22Rv1 (cell line): Measurements from ENCODE around the gene UGGT2.
"Not testable (repeated sequence)": the region's sequence is repeated elsewhere in the genome, so short reads cannot be mapped to it uniquely, and the experiment has no call there.

Source experiments
- H3K27ac ChIP-seq: fragments of 450-650 bp; 2 replicates; pipeline ENCODE4 v1.5.1; 2017
- CTCF ChIP-seq: fragments of 450-650 bp; IDR thresholded peaks from 2 replicates; pipeline ENCODE4 v1.5.1; 2017; ENCODE audit warnings: mild to moderate bottlenecking
- ZFX ChIP-seq: fragments of 450-650 bp; IDR thresholded peaks from 2 replicates; pipeline ENCODE4 v1.6.1; 2017; ENCODE audit warnings: antibody characterized with exemption, borderline replicate concordance

Gene UGGT2

GRCh38 chr13:95793018-95793555 is 260.1 kb downstream of the UGGT2 start:
- no peak overlapping the region for H3K27ac ChIP-seq
- no peak for TF ChIP-seq CTCF
- no peak for TF ChIP-seq ZFX

- TF ChIP-seq CTCF (no peak), ZFX (no peak)
- no peak overlapping the region for H3K27ac ChIP-seq
Measured at GRCh38 chr13:95791084-95791722, 262.0 kb downstream of the UGGT2 start.

DNA sequence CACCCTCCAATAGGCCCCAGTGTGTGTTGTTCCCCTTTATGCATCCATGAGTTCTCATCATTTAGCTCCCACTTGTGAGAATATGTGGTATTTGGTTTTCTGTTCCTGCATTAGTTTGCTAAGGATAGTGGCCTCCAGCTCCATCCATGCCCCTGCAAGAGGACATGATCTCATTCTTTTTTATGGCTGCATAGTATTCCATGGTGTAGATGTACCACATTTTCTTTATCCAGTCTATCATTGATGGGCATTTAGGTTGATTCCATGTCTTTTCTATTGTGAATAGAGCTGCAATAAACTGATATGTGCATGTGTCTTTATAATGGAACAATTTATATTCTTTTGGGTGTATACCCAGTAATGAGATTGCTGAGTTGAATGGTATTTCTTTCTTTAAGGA is 263.9 kb downstream of the UGGT2 start:
- not testable (repeated sequence) for H3K27ac ChIP-seq

DNA sequence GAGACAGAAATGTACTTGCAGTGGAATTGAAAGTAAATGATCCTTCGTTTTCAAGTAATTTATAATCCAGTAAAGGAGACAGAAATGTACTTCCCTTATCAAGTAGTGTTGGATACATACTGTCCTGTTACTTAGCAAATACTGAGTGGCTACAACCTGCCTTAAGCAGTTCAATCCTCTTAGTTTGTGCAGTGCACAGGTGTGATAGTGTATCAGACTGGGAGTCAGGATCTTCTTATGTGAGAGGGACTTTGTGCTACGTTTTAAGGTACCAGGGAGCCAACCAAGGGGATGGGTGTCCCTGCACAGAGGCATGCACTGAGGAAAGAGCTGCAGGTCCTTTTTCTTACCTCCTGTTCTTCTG is 265.1 kb downstream of the UGGT2 start:
- H3K27ac ChIP-seq = no peak overlapping the region
- TF ChIP-seq CTCF (no peak), ZFX (no peak)

DNA sequence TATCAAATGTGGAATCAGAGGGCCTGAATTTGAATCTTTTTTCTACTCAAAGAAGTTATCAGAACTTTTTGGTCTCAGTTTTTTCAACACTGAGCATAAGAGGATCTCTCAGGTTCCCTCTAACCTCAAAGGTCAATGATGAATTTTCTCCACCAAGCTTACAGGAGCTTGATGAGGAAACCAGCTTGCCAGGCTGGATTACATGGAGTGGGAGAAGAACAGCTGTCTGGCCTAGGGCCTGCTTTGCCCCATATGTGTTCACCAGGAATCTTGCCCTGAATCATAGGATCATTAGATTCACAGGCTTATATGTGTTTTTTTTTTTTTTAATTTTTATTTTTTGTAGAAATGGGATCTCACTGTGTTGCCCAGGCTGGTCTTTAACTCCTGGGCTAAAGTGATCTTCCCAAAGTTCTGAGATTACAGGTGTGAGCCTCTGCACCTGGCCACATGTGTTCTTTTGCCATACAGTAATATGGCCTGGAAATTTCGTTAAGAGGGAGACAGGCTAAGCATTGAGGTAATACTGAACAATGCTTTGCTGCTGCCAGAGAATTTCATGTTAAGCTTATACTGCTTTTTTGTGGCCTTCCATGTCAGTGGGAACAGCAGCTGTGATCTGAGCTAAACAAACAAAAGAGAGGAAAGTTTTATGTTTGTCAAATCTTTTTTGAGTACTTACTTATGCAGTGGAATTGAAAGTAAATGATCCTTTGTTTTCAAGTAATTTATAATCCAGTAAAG is 265.7 kb downstream of the UGGT2 start:
- no peak overlapping the region for H3K27ac ChIP-seq
- TF ChIP-seq CTCF (no peak), ZFX (no peak)

DNA sequence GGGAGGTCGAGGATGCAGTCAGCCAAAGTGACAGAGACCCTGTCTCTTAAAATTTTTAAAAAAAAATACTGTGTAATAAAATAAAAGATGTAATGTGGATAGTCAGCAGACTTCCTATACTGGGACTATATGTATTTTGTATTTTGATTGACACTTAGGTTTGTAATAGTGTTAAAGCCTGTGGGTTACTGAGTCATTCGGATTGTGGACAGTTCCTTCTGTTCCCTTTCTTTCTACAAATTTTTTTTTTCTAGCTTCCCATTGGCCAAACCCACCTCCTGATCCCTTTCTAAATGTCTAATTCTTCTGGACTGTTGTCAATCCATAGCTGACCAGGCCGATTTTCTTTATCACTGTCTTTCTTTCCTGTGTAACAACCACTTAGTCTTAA is 268.3 kb downstream of the UGGT2 start:
- no peak for TF ChIP-seq ZFX
- no peak for TF ChIP-seq CTCF
- no peak overlapping the region for H3K27ac ChIP-seq

DNA sequence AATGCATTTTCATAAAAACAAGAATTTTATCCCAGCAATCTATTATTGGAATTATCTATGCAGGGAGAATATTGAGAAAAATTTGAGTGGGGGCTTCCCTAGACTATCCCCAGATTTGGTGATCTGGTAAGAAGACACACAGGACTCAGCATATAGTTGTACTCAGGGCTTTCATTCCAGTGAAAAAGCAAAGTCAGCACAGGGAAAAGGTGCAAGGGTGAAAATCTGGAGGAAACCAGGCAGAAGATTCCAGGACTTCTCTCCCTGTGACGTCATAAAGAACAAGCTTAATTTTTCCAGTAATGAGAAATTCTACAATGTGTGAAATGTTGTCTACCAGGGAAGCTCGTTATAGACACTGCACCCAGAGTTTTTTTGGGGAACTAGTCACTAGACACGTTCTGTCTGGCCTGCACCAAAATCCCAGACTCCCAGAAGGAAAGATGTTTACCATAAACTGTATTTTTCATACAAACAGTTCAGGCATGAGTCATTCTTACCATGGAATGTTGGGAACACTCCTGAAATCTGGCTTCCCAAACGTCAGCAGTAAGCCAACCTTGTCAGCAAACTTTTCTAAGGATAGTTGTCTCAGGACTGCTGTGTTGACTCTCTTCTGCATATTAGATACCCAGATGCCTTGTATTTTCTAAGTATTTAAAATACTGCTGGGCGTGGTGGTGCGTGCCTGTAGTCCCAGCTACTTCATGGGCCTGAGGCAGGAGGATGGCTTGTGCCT is 268.9 kb downstream of the UGGT2 start:
- TF ChIP-seq CTCF (no peak), ZFX (no peak)
- no peak overlapping the region for H3K27ac ChIP-seq
